Fibroblast of lung (primary cell): ENCODE measurements around the gene NPHP4. TPM values are rescaled to one million over a fixed set of nuclear protein-coding genes. Genes with fewer than 3 reads are reported as not detected.

Experiments
- DNase-seq, 2 donors: peaks; one replicate each; pipeline versions ENCODE4 v3.0.0 to v3.0.0-alpha.2; 2010; ENCODE audit warnings: low read depth in 2 of 2
- H2AFZ ChIP-seq: 2 replicates; pipeline ENCODE4 v1.5.1; 2012; ENCODE audit warnings: low read length, control low read depth, inconsistent platforms
- H3K27ac ChIP-seq: 2 replicates; pipeline ENCODE4 v1.5.1; 2011; ENCODE audit warnings: low read length, control low read depth; ENCODE audit not compliant: insufficient read depth
- H3K27me3 ChIP-seq: 2 replicates; pipeline ENCODE4 v1.5.1; 2011; ENCODE audit warnings: mild to moderate bottlenecking, low read length; ENCODE audit not compliant: control insufficient read depth, insufficient read depth
- H3K36me3 ChIP-seq: 2 replicates; pipeline ENCODE4 v1.5.1; 2011; ENCODE audit warnings: low read length; ENCODE audit not compliant: control insufficient read depth, insufficient read depth
- H3K4me1 ChIP-seq: 2 replicates; pipeline ENCODE4 v1.5.1; 2011; ENCODE audit warnings: low read length; ENCODE audit not compliant: control insufficient read depth, insufficient read depth; ENCODE audit errors: extremely low read depth
- H3K4me2 ChIP-seq: 2 replicates; pipeline ENCODE4 v1.5.1; 2011; ENCODE audit warnings: low read length, control low read depth; ENCODE audit not compliant: insufficient read depth; ENCODE audit errors: extremely low read depth
- H3K4me3 ChIP-seq, 4 experiments: fragments of 200-600 bp in 1 of 4; sonication (generic) in 1 of 4; replicated peaks in 1 of 4; 2 replicates each; pipeline ENCODE4 v1.5.1; 2011 to 2016; ENCODE audit warnings: low read length in 4 of 4, low read depth in 3 of 4, mild to moderate bottlenecking in 3 of 4, control low read depth in 2 of 4, inconsistent platforms in 1 of 4, mixed read lengths in 1 of 4; ENCODE audit not compliant: insufficient read depth in 1 of 4; ENCODE audit errors: control extremely low read depth in 1 of 4
- H3K79me2 ChIP-seq: 2 replicates; pipeline ENCODE4 v1.5.1; 2012; ENCODE audit warnings: mild to moderate bottlenecking, low read length, inconsistent platforms; ENCODE audit not compliant: control insufficient read depth, insufficient read depth
- H3K9ac ChIP-seq: 2 replicates; pipeline ENCODE4 v1.5.1; 2011; ENCODE audit warnings: mild to moderate bottlenecking, low read length, control low read depth; ENCODE audit not compliant: insufficient read depth
- H3K9me3 ChIP-seq: 2 replicates; pipeline ENCODE4 v1.5.1; 2012; ENCODE audit warnings: low read depth, low read length; ENCODE audit not compliant: control insufficient read depth, insufficient read depth
- H4K20me1 ChIP-seq: 2 replicates; pipeline ENCODE4 v1.5.1; 2011; ENCODE audit warnings: low read length; ENCODE audit not compliant: control insufficient read depth, insufficient read depth; ENCODE audit errors: extremely low read depth
- EZH2 ChIP-seq: IDR thresholded peaks from 2 replicates; pipeline ENCODE4 v1.5.1; 2012; ENCODE audit warnings: low read length, control low read depth, mild to moderate bottlenecking; ENCODE audit errors: missing control alignments
- polyA plus RNA-seq, 2 donors: library from polyadenylated mRNA; depleted of rRNA in 1 of 2; stranded (reverse) in 1 of 2; unstranded in 1 of 2; fragments of >200 nt; gene quantifications; 2 replicates each; pipeline ENCODE4 v1.2.1, GENCODE V29; 2011 to 2012; ENCODE audit warnings: missing spikeins in 1 of 2
- total RNA-seq: library from RNA; depleted of rRNA; stranded (reverse); fragments of >200 nt; gene quantifications from 2 replicates; pipeline ENCODE4 v1.2.1, GENCODE V29; 2014
- TF ChIP-seq, protein P1 (sequence below), 2 donors: IDR thresholded peaks in 1 of 2; conservative IDR thresholded peaks in 1 of 2; 1 replicate in 1 of 2; 2 replicates in 1 of 2; pipeline ENCODE4 v1.5.1; 2011 to 2012; ENCODE audit warnings: low read length in 2 of 2, control low read depth in 1 of 2, inconsistent platforms in 1 of 2, low read depth in 1 of 2, mild to moderate bottlenecking in 1 of 2

Gene NPHP4
- total and polyA plus RNA-seq, 2 donors (not counting 1 experiment from before 2014, with no cell fraction given), result 1.5 to 4.0 TPM

DNA sequence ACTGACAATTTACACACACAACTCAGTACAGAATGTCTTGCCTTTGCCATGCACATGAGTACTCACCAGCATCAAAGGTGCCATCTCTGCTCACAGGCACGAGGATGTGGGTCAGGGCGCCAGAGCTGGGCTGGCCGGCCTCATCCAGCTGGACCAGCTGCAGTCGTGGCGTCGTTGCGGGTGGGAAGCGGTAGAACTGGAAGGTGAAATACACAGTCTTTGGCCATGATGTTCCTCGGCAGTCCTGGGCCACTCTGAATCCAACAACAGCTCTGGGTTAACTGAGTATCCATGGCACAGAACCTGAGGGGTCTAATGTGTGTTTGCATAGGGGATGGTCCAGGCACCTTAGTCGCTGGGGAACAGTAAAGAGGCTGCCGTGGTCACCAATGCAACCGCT is 87.7 kb downstream of the NPHP4 start:
- Histone ChIP-seq H3K36me3 (no peaks in the 10 kb centered on the region), H3K4me1 (no peaks in the 10 kb centered on the region), H3K9me3 (no peaks in the 10 kb centered on the region), H3K9ac (no peak overlapping the region), H2AFZ (no peak overlapping the region), H4K20me1 (no peaks in the 10 kb centered on the region), H3K4me3 (no peak overlapping the region), H3K27ac (no peak overlapping the region), H3K4me2 (no peak overlapping the region), H3K27me3 (no peaks in the 10 kb centered on the region), H3K79me2 (no peaks in the 10 kb centered on the region)
- TF ChIP-seq, protein P1, sequence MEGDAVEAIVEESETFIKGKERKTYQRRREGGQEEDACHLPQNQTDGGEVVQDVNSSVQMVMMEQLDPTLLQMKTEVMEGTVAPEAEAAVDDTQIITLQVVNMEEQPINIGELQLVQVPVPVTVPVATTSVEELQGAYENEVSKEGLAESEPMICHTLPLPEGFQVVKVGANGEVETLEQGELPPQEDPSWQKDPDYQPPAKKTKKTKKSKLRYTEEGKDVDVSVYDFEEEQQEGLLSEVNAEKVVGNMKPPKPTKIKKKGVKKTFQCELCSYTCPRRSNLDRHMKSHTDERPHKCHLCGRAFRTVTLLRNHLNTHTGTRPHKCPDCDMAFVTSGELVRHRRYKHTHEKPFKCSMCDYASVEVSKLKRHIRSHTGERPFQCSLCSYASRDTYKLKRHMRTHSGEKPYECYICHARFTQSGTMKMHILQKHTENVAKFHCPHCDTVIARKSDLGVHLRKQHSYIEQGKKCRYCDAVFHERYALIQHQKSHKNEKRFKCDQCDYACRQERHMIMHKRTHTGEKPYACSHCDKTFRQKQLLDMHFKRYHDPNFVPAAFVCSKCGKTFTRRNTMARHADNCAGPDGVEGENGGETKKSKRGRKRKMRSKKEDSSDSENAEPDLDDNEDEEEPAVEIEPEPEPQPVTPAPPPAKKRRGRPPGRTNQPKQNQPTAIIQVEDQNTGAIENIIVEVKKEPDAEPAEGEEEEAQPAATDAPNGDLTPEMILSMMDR (conservative IDR thresholded peaks at IDR 0.05 in 1 of 2, IDR thresholded peaks at IDR 0.05 in 1 of 2; ENCODE audit: low read depth in 1 of 2, low read length in 2 of 2), result no peak
- TF ChIP-seq EZH2, result no peak
- DNase-seq, result no peak

DNA sequence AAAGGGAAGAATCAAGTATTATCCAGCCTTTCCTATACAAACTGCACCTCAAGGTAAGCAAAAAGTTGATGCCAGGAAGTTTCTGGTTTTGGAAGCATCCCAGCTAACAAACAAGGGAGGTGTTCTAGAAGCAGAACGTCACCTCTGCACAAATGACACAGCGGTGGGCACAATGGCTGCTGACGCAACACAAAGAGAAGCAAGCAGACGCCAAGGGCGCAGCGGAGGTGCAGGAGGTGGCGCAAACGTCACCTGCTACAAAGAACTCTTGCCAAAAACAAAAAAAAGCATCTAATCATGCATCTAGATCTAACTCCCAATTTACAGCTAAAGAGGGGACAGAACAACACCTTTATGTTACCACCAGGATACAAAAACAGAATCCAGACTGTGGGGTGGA is 88.5 kb downstream of the NPHP4 start:
- no peaks in the 10 kb centered on the region for H3K4me1 ChIP-seq
- no peaks in the 10 kb centered on the region for H3K9me3 ChIP-seq
- H2AFZ ChIP-seq, result no peak overlapping the region
- no peak overlapping the region for H3K27ac ChIP-seq
- H3K27me3 ChIP-seq, result no peaks in the 10 kb centered on the region
- no peaks in the 10 kb centered on the region for H3K79me2 ChIP-seq
- no peak overlapping the region for H3K4me2 ChIP-seq
- no peak for DNase-seq
- no peaks in the 10 kb centered on the region for H3K36me3 ChIP-seq
- TF ChIP-seq, protein P1 (conservative IDR thresholded peaks at IDR 0.05 in 1 of 2, IDR thresholded peaks at IDR 0.05 in 1 of 2; ENCODE audit: low read depth in 1 of 2, low read length in 2 of 2), result no peak
- TF ChIP-seq EZH2, result no peak
- no peaks in the 10 kb centered on the region for H4K20me1 ChIP-seq
- H3K4me3 ChIP-seq, result no peak overlapping the region
- H3K9ac ChIP-seq, result no peak overlapping the region

DNA sequence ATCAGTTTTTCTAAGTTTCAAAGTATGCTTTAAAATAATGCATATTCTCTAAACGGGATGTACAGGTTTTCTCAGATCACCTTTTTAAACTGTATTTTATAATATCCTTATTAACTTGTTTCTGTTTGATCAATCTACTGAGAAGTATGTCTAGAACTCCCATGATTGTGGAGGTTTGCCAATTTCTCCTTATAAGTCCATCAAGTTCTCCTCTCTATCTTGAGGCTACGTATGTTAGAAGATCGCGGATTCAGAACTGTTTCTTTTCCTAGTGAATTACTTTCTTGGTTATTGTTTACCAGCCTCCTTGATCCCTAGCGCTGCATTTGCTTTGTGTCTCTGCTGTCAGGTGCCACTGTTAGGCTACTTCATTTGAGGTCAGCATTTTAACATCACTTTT is 89.2 kb downstream of the NPHP4 start:
- no peak for TF ChIP-seq EZH2
- TF ChIP-seq, protein P1 (conservative IDR thresholded peaks at IDR 0.05 in 1 of 2, IDR thresholded peaks at IDR 0.05 in 1 of 2; ENCODE audit: low read depth in 1 of 2, low read length in 2 of 2), result no peak
- H3K4me3 ChIP-seq, result no peak overlapping the region
- DNase-seq, result no peak

More for the DNA sequence above, 89.2 kb downstream of the NPHP4 start:
- Histone ChIP-seq H3K27me3 (no peaks in the 10 kb centered on the region), H3K79me2 (no peaks in the 10 kb centered on the region), H3K36me3 (no peaks in the 10 kb centered on the region), H3K4me1 (no peaks in the 10 kb centered on the region), H2AFZ (no peak overlapping the region), H3K9ac (no peak overlapping the region), H3K27ac (no peak overlapping the region), H3K4me2 (no peak overlapping the region), H4K20me1 (no peaks in the 10 kb centered on the region), H3K9me3 (no peaks in the 10 kb centered on the region)
